Breast epithelium (tissue), 3 donors: ENCODE results near the gene KRT83.

Experiments used
- CTCF ChIP-seq, 3 donors: fragments of 450-650 bp; IDR thresholded peaks; one replicate each; pipeline ENCODE4 v1.5.1; 2016 to 2017; ENCODE audit warnings: antibody characterized with exemption in 3 of 3, mild to moderate bottlenecking in 3 of 3, moderate library complexity in 3 of 3
- POLR2A ChIP-seq: fragments of 450-650 bp; IDR thresholded peaks from one replicate; pipeline ENCODE4 v1.6.1; 2016; ENCODE audit warnings: antibody characterized with exemption, mild to moderate bottlenecking, moderate library complexity
- POLR2AphosphoS5 ChIP-seq, 3 donors: sonication (generic); formaldehyde crosslinking; IDR thresholded peaks; one replicate each; pipeline ENCODE4 v1.6.1; 2017; ENCODE audit warnings: antibody characterized with exemption in 3 of 3

GRCh38 chr12:52305921-52306705 lies 15.1 kb downstream of the KRT83 start:
- TF ChIP-seq POLR2A (no peak), CTCF (IDR thresholded peaks at IDR 0.05) (peak in 1 of 3 donors; percentile 11), POLR2AphosphoS5 (IDR thresholded peaks at IDR 0.05) (no peak)
